Ishikawa (cell line): ENCODE measurements around the gene VPS45.

Source experiments
- CEBPB ChIP-seq: IDR thresholded peaks from 2 replicates; pipeline ENCODE4 v1.6.1; 2012
- CREB1 ChIP-seq: IDR thresholded peaks from 2 replicates; pipeline ENCODE4 v1.6.1; 2012; ENCODE audit warnings: low read depth
- EGR1 ChIP-seq: IDR thresholded peaks from 2 replicates; pipeline ENCODE4 v1.6.1; 2012
- EP300 ChIP-seq: IDR thresholded peaks from 2 replicates; pipeline ENCODE4 v1.6.1; 2012; ENCODE audit warnings: borderline replicate concordance
- FOXM1 ChIP-seq: IDR thresholded peaks from 2 replicates; pipeline ENCODE4 v1.6.1; 2012; ENCODE audit warnings: low read depth, borderline replicate concordance
- TAF1 ChIP-seq: IDR thresholded peaks from 2 replicates; pipeline ENCODE4 v1.6.1; 2012; ENCODE audit warnings: low read depth, mild to moderate bottlenecking
- TCF12 ChIP-seq: IDR thresholded peaks from 2 replicates; pipeline ENCODE4 v1.6.1; 2012; ENCODE audit warnings: low read depth
- TEAD4 ChIP-seq: IDR thresholded peaks from 2 replicates; pipeline ENCODE4 v1.6.1; 2012
- USF1 ChIP-seq: IDR thresholded peaks from 2 replicates; pipeline ENCODE4 v1.6.1; 2012
- TF ChIP-seq, protein P1 (sequence below): IDR thresholded peaks from 2 replicates; pipeline ENCODE4 v1.6.1; 2012; ENCODE audit warnings: low read depth, mild to moderate bottlenecking
- TF ChIP-seq, protein P2 (sequence below): IDR thresholded peaks from 2 replicates; pipeline ENCODE4 v1.6.1; 2012

- TF ChIP-seq TCF12 (no peak), EP300 (no peak; the same call in 1 of the 2 replicates), TAF1 (no peak), TEAD4 (no peak), CEBPB (no peak; the same call in 1 of the 2 replicates), CREB1 (no peak), EGR1 (peak; percentile 72), FOXM1 (no peak), USF1 (no peak)
- TF ChIP-seq, protein P1, sequence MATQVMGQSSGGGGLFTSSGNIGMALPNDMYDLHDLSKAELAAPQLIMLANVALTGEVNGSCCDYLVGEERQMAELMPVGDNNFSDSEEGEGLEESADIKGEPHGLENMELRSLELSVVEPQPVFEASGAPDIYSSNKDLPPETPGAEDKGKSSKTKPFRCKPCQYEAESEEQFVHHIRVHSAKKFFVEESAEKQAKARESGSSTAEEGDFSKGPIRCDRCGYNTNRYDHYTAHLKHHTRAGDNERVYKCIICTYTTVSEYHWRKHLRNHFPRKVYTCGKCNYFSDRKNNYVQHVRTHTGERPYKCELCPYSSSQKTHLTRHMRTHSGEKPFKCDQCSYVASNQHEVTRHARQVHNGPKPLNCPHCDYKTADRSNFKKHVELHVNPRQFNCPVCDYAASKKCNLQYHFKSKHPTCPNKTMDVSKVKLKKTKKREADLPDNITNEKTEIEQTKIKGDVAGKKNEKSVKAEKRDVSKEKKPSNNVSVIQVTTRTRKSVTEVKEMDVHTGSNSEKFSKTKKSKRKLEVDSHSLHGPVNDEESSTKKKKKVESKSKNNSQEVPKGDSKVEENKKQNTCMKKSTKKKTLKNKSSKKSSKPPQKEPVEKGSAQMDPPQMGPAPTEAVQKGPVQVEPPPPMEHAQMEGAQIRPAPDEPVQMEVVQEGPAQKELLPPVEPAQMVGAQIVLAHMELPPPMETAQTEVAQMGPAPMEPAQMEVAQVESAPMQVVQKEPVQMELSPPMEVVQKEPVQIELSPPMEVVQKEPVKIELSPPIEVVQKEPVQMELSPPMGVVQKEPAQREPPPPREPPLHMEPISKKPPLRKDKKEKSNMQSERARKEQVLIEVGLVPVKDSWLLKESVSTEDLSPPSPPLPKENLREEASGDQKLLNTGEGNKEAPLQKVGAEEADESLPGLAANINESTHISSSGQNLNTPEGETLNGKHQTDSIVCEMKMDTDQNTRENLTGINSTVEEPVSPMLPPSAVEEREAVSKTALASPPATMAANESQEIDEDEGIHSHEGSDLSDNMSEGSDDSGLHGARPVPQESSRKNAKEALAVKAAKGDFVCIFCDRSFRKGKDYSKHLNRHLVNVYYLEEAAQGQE = no peak
- TF ChIP-seq, protein P2, sequence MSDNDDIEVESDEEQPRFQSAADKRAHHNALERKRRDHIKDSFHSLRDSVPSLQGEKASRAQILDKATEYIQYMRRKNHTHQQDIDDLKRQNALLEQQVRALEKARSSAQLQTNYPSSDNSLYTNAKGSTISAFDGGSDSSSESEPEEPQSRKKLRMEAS = peak; percentile 63
Measured at GRCh38 chr1:150149271-150150132, 81.9 kb downstream of the VPS45 start, which contains the start of gene PLEKHO1.
